ENCODE results near the gene P3H3. TPM values are rescaled to one million over a fixed set of nuclear protein-coding genes. Genes with fewer than 3 reads are reported as not detected.

The P3H3 gene
- polyA plus RNA-seq, 1 experiment: 71.6 TPM

DNA sequence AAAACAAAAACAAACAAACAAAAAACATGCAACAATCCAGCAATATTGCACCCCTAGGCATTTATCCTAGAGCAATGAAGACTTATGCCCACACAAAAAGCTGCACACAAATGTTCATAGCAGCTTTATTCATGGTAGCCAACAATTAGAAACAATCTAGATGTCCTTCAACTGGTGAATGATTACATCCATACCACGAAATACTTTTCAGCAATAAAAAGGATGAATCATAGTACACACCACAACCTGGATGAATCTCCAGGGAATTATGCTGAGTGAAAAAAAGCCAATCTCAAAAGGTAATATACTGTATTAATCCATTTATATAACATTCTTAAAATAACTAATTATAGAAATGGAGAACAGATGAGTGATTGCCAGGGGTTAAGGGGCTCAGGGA, 21.0 kb upstream of the P3H3 start:
- Histone ChIP-seq H3K27me3 (ENCODE audit: control insufficient read depth, insufficient read depth, low read length) (peaks cover 3% of the 10 kb centered on the region; the same call in 1 of the 2 replicates), H3K4me3 (ENCODE audit: low read depth, low read length) (no peak overlapping the region), H3K36me3 (ENCODE audit: control insufficient read depth, insufficient read depth, low read length) (no peaks in the 10 kb centered on the region)
- TF ChIP-seq, protein P1, sequence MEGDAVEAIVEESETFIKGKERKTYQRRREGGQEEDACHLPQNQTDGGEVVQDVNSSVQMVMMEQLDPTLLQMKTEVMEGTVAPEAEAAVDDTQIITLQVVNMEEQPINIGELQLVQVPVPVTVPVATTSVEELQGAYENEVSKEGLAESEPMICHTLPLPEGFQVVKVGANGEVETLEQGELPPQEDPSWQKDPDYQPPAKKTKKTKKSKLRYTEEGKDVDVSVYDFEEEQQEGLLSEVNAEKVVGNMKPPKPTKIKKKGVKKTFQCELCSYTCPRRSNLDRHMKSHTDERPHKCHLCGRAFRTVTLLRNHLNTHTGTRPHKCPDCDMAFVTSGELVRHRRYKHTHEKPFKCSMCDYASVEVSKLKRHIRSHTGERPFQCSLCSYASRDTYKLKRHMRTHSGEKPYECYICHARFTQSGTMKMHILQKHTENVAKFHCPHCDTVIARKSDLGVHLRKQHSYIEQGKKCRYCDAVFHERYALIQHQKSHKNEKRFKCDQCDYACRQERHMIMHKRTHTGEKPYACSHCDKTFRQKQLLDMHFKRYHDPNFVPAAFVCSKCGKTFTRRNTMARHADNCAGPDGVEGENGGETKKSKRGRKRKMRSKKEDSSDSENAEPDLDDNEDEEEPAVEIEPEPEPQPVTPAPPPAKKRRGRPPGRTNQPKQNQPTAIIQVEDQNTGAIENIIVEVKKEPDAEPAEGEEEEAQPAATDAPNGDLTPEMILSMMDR (IDR thresholded peaks at IDR 0.05; ENCODE audit: insufficient read depth, low read depth, low read length): no peak
- ChIA-PET CTCF (no interaction called here), POLR2A (no interaction called here)
- no peak for DNase-seq (ENCODE audit: low read depth)

GRCh38 chr12:6809056-6809455, 19.2 kb upstream of the P3H3 start:
- TF ChIP-seq, protein P1 (IDR thresholded peaks at IDR 0.05; ENCODE audit: insufficient read depth, low read depth, low read length): no peak
- H3K4me3 ChIP-seq (ENCODE audit: low read depth, low read length): no peak overlapping the region
- CTCF ChIA-PET: interaction anchor here (0.9 to 1.5 kb wide), 3 partner anchors 16 to 22 kb away, joined by 3 read pairs; no protein-coding TSS in a partner anchor
- DNase-seq (ENCODE audit: low read depth): no peak
- no peaks in the 10 kb centered on the region for H3K36me3 ChIP-seq (ENCODE audit: control insufficient read depth, insufficient read depth, low read length)
- peaks cover 4% of the 10 kb centered on the region for H3K27me3 ChIP-seq (ENCODE audit: control insufficient read depth, insufficient read depth, low read length)
- POLR2A ChIA-PET: interaction anchor here (0.7 kb wide), 1 partner anchor 43 kb away, joined by 3 read pairs; no protein-coding TSS in a partner anchor

- Histone ChIP-seq H3K36me3 (ENCODE audit: control insufficient read depth, insufficient read depth, low read length) (no peaks in the 10 kb centered on the region), H3K4me3 (ENCODE audit: low read depth, low read length) (no peak overlapping the region), H3K27me3 (ENCODE audit: control insufficient read depth, insufficient read depth, low read length) (peaks cover 7% of the 10 kb centered on the region)
- CTCF ChIA-PET: interaction anchor here (0.7 to 1.5 kb wide), 2 partner anchors 19 to 34 kb away, joined by 3 read pairs; no protein-coding TSS in a partner anchor
- no peak for DNase-seq (ENCODE audit: low read depth)
- POLR2A ChIA-PET: interaction anchor here (0.5 to 0.6 kb wide), 2 partner anchors 57 to 133 kb away, joined by 5 to 11 read pairs; partner anchors contain the start of gene C12orf57
- TF ChIP-seq, protein P1 (IDR thresholded peaks at IDR 0.05; ENCODE audit: insufficient read depth, low read depth, low read length): no peak
Observed at GRCh38 chr12:6810758-6811157, 17.4 kb upstream of the P3H3 start.

- TF ChIP-seq, protein P1 (IDR thresholded peaks at IDR 0.05; ENCODE audit: insufficient read depth, low read depth, low read length): no peak
- H3K4me3 ChIP-seq (ENCODE audit: low read depth, low read length): no peak overlapping the region
- H3K27me3 ChIP-seq (ENCODE audit: control insufficient read depth, insufficient read depth, low read length): peaks cover 9% of the 10 kb centered on the region
- DNase-seq (ENCODE audit: low read depth): no peak
- H3K36me3 ChIP-seq (ENCODE audit: control insufficient read depth, insufficient read depth, low read length): no peaks in the 10 kb centered on the region
- POLR2A ChIA-PET: interaction anchor here (1.0 kb wide), 1 partner anchor 8 kb away, joined by 3 read pairs; no protein-coding TSS in a partner anchor
- CTCF ChIA-PET: interaction anchor here (1.0 to 2.4 kb wide), 3 partner anchors 12 to 47 kb away, joined by 3 to 6 read pairs (median 6); partner anchors contain the start of gene PTMS
Observed at GRCh38 chr12:6813363-6813762, 14.8 kb upstream of the P3H3 start.

DNA sequence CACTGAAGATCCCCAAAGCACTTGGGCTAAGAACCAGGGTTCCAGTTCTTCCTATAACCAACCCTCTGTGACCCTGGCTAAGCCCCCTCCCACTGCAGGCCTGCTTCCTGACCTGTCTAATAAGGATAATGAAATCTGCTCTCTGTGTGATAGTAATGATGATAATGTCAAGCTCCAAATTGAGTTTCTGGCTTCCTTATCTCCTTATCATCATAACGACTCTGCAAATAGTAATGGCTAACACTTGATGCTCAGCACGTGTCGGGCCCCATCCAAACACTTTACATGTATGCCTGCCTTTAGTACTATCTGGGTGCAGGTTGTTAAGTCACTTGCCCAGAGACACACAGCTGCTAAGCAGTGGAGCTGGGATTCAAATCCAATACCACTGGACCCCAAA, 11.6 kb upstream of the P3H3 start:
- POLR2A ChIA-PET: no interaction called here
- no peak for DNase-seq (ENCODE audit: low read depth)
- CTCF ChIA-PET: interaction anchor here (0.9 to 2.0 kb wide), 3 partner anchors 9 to 64 kb away, joined by 3 to 5 read pairs (median 4); partner anchors contain the start of gene MLF2
- Histone ChIP-seq H3K27me3 (ENCODE audit: control insufficient read depth, insufficient read depth, low read length) (peaks cover 5% of the 10 kb centered on the region), H3K36me3 (ENCODE audit: control insufficient read depth, insufficient read depth, low read length) (no peaks in the 10 kb centered on the region), H3K4me3 (ENCODE audit: low read depth, low read length) (no peak overlapping the region)
- TF ChIP-seq, protein P1 (IDR thresholded peaks at IDR 0.05; ENCODE audit: insufficient read depth, low read depth, low read length): no peak

Data from BJ (cell line).